ENCODE results near the gene TMEM42.

The TMEM42 gene

DNA sequence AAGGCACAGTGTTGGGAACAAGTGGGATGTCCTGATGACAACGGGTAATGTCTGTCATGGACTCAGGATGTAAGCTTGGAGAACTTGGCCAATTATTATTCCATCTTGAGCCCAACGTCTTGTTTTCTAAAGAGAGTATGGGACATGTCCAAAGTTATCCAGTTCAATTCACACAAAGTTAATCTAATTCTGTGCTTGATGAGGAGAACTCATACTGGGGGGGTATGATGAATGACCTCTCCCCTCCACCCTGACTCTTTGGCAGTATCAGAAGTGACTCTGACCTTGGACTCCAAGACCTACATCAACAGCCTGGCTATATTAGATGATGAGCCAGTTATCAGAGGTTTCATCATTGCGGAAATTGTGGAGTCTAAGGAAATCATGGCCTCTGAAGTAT is 49.0 kb downstream of the TMEM42 start:
- no peak for DNase-seq (ENCODE audit: low read depth)

DNA sequence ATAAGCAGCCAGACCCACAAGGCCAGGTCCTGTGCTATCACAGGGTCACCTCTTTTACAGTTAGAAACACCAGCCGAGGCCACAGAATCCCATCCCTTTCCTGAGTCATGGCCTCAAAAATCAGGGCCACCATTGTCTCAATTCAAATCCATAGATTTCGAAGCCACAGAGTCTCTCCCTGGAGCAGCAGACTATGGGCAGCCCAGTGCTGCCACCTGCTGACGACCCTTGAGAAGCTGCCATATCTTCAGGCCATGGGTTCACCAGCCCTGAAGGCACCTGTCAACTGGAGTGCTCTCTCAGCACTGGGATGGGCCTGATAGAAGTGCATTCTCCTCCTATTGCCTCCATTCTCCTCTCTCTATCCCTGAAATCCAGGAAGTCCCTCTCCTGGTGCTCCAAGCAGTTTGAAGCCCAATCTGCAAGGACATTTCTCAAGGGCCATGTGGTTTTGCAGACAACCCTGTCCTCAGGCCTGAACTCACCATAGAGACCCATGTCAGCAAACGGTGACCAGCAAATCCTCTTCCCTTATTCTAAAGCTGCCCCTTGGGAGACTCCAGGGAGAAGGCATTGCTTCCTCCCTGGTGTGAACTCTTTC is 52.3 kb downstream of the TMEM42 start:
- DNase-seq (ENCODE audit: low read depth): peak; percentile 53

DNA sequence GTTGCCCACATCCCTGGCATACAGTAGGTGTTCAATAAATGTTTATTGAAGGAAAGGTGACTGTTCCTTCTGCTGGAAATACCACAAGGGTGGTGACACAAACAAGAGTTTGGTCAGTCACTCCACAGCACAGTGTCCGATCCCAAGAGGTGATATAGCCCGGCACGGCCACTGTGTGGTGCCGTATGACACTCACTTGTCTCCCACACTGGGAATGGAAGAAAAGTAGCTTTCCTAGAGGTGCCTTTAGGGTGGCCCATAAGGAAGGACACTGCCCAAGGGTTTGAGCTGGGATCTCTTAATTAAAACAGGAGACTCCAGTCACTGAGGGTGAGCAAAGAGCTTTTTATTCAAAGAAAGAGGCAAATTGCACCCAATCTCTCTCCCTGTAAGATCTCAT is 53.2 kb downstream of the TMEM42 start:
- DNase-seq (ENCODE audit: low read depth): no peak
